ENCODE measurements around the gene AP1S1.

- TF ChIP-seq TP53 (CRISPR knock-in tag; IDR thresholded peaks at IDR 0.05): no peak
- no peak for TF ChIP-seq POLR2A (IDR thresholded peaks at IDR 0.05; ENCODE audit: low read length)
- TF ChIP-seq CTCF (IDR thresholded peaks at IDR 0.05): no peak
- TF ChIP-seq KDM1A (IDR thresholded peaks at IDR 0.05; ENCODE audit: low read depth): no peak
- TF ChIP-seq MYC (IDR thresholded peaks at IDR 0.05; ENCODE audit: borderline replicate concordance, low read length): no peak
- TF ChIP-seq USF2 (IDR thresholded peaks at IDR 0.05): no peak
- no peak for TF ChIP-seq JUN (IDR thresholded peaks at IDR 0.05)
- TF ChIP-seq CHD2 (IDR thresholded peaks at IDR 0.05; ENCODE audit: low read length, partially characterized antibody): no peak
- TF ChIP-seq EP300 (IDR thresholded peaks at IDR 0.05): no peak
- TF ChIP-seq HMGXB4 (CRISPR knock-in tag; IDR thresholded peaks at IDR 0.05; ENCODE audit: borderline replicate concordance): no peak
- no peak for TF ChIP-seq SREBF2 (IDR thresholded peaks at IDR 0.05)
Observed at GRCh38 chr7:101175664-101176063, 21.4 kb downstream of the AP1S1 start.

All from A549 (cell line).